Measurements from ENCODE around the gene TBC1D19.
"Not testable (repeated sequence)": the region's sequence is repeated elsewhere in the genome, so short reads cannot be mapped to it uniquely, and the experiment has no call there.

Gene TBC1D19

GRCh38 chr4:26632916-26633315 lies 49.0 kb downstream of the TBC1D19 start:
- Histone ChIP-seq H4K20me1 (ENCODE audit: insufficient read depth, low read length) (no peaks in the 10 kb centered on the region), H3K9ac (ENCODE audit: low read length) (no peak overlapping the region), H3K9me3 (ENCODE audit: insufficient read depth, low read length) (no peaks in the 10 kb centered on the region), H2AFZ (ENCODE audit: low read depth, low read length) (no peak overlapping the region), H3K4me3 (ENCODE audit: low read length) (no peak overlapping the region), H3K27me3 (ENCODE audit: low read depth, low read length) (no peaks in the 10 kb centered on the region), H3K79me2 (ENCODE audit: low read length) (no peaks in the 10 kb centered on the region), H3K4me2 (ENCODE audit: low read length) (no peak overlapping the region), H3K27ac (ENCODE audit: low read length) (no peak overlapping the region), H3K36me3 (replicated peaks; ENCODE audit: low read depth, low read length) (no peaks in the 10 kb centered on the region), H3K4me1 (ENCODE audit: low read length) (no peaks in the 10 kb centered on the region)
- TF ChIP-seq, protein P1, sequence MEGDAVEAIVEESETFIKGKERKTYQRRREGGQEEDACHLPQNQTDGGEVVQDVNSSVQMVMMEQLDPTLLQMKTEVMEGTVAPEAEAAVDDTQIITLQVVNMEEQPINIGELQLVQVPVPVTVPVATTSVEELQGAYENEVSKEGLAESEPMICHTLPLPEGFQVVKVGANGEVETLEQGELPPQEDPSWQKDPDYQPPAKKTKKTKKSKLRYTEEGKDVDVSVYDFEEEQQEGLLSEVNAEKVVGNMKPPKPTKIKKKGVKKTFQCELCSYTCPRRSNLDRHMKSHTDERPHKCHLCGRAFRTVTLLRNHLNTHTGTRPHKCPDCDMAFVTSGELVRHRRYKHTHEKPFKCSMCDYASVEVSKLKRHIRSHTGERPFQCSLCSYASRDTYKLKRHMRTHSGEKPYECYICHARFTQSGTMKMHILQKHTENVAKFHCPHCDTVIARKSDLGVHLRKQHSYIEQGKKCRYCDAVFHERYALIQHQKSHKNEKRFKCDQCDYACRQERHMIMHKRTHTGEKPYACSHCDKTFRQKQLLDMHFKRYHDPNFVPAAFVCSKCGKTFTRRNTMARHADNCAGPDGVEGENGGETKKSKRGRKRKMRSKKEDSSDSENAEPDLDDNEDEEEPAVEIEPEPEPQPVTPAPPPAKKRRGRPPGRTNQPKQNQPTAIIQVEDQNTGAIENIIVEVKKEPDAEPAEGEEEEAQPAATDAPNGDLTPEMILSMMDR (IDR thresholded peaks at IDR 0.05; ENCODE audit: low read depth, low read length), result no peak
- no peak for TF ChIP-seq EZH2phosphoT487 (IDR thresholded peaks at IDR 0.05; ENCODE audit: low read depth)

GRCh38 chr4:26634237-26634636 lies 50.4 kb downstream of the TBC1D19 start:
- TF ChIP-seq, protein P1 (IDR thresholded peaks at IDR 0.05; ENCODE audit: low read depth, low read length), result no peak
- no peak for TF ChIP-seq EZH2phosphoT487 (IDR thresholded peaks at IDR 0.05; ENCODE audit: low read depth)
- Histone ChIP-seq H3K4me2 (ENCODE audit: low read length) (no peak overlapping the region), H3K27ac (ENCODE audit: low read length) (no peak overlapping the region), H2AFZ (ENCODE audit: low read depth, low read length) (no peak overlapping the region), H3K79me2 (ENCODE audit: low read length) (no peaks in the 10 kb centered on the region), H3K9ac (ENCODE audit: low read length) (no peak overlapping the region), H4K20me1 (ENCODE audit: insufficient read depth, low read length) (no peaks in the 10 kb centered on the region), H3K36me3 (replicated peaks; ENCODE audit: low read depth, low read length) (no peaks in the 10 kb centered on the region), H3K4me3 (ENCODE audit: low read length) (no peak overlapping the region), H3K4me1 (ENCODE audit: low read length) (no peaks in the 10 kb centered on the region), H3K9me3 (ENCODE audit: insufficient read depth, low read length) (no peaks in the 10 kb centered on the region), H3K27me3 (ENCODE audit: low read depth, low read length) (no peaks in the 10 kb centered on the region)

- no peak overlapping the region for H2AFZ ChIP-seq (ENCODE audit: low read depth, low read length)
- H3K79me2 ChIP-seq (ENCODE audit: low read length), result no peaks in the 10 kb centered on the region
- H3K4me3 ChIP-seq (ENCODE audit: low read length), result no peak overlapping the region
- no peak for TF ChIP-seq EZH2phosphoT487 (IDR thresholded peaks at IDR 0.05; ENCODE audit: low read depth)
- TF ChIP-seq, protein P1 (IDR thresholded peaks at IDR 0.05; ENCODE audit: low read depth, low read length), result no peak
- H3K4me2 ChIP-seq (ENCODE audit: low read length), result no peak overlapping the region
- H3K36me3 ChIP-seq (replicated peaks; ENCODE audit: low read depth, low read length), result no peaks in the 10 kb centered on the region
- no peak overlapping the region for H3K9ac ChIP-seq (ENCODE audit: low read length)
- no peak overlapping the region for H3K27ac ChIP-seq (ENCODE audit: low read length)
- H3K4me1 ChIP-seq (ENCODE audit: low read length), result no peaks in the 10 kb centered on the region
- no peaks in the 10 kb centered on the region for H3K9me3 ChIP-seq (ENCODE audit: insufficient read depth, low read length)
- no peaks in the 10 kb centered on the region for H3K27me3 ChIP-seq (ENCODE audit: low read depth, low read length)
- no peaks in the 10 kb centered on the region for H4K20me1 ChIP-seq (ENCODE audit: insufficient read depth, low read length)
Measured at GRCh38 chr4:26636458-26636857, 52.6 kb downstream of the TBC1D19 start.

GRCh38 chr4:26640639-26641038 lies 56.8 kb downstream of the TBC1D19 start:
- H3K4me2 ChIP-seq (ENCODE audit: low read length); H3K79me2 ChIP-seq (ENCODE audit: low read length); H3K27me3 ChIP-seq (ENCODE audit: low read depth, low read length); H3K4me1 ChIP-seq (ENCODE audit: low read length); H3K36me3 ChIP-seq (replicated peaks; ENCODE audit: low read depth, low read length); H2AFZ ChIP-seq (ENCODE audit: low read depth, low read length); H3K9ac ChIP-seq (ENCODE audit: low read length); H4K20me1 ChIP-seq (ENCODE audit: insufficient read depth, low read length); H3K27ac ChIP-seq (ENCODE audit: low read length); H3K4me3 ChIP-seq (ENCODE audit: low read length); H3K9me3 ChIP-seq (ENCODE audit: insufficient read depth, low read length): not testable (repeated sequence)

Measured in OCI-LY3 (cell line).